MCF 10A (cell line): ENCODE results near the gene MEOX1. TPM values are rescaled to one million over a fixed set of nuclear protein-coding genes. Genes with fewer than 3 reads are reported as not detected.

ENCODE experiments used
- BruUV-seq: library from RNA; stranded (reverse); fragments of 400-500 nt; replicated peaks from 2 replicates; lab custom pipeline; 2021; lab: Mats Ljungman, UMichigan
- CTCF ChIA-PET: fragments of 300-600 bp; sonication (Branson Sonifier 250); formaldehyde crosslinking; extraction: SDS; loops from one replicate; lab custom pipeline; 2021; ENCODE audit warnings: antibody characterized with exemption, inconsistent platforms; lab: Yijun Ruan, JAX
- POLR2A ChIA-PET: fragments of 300-600, 350-650 bp; sonication (Branson Sonifier 250); formaldehyde crosslinking; extraction: SDS; loops from one replicate; lab custom pipeline; 2020; ENCODE audit warnings: antibody characterized with exemption, inconsistent platforms; lab: Yijun Ruan, JAX
- DNase-seq: peaks from one replicate; pipeline ENCODE4 v3.0.0-alpha.2; 2018; ENCODE audit not compliant: unreplicated experiment
- H3K27ac Mint-ChIP-seq: one replicate; pipeline ENCODE4 v1.8.0; 2022; ENCODE audit warnings: mild to moderate bottlenecking, low read depth, mixed read lengths; ENCODE audit not compliant: unreplicated experiment
- H3K27me3 Mint-ChIP-seq: one replicate; pipeline ENCODE4 v1.8.0; 2022; ENCODE audit warnings: mixed read lengths; ENCODE audit not compliant: insufficient read depth, unreplicated experiment
- H3K36me3 Mint-ChIP-seq: one replicate; pipeline ENCODE4 v1.8.0; 2022; ENCODE audit warnings: mild to moderate bottlenecking, moderate library complexity, mixed read lengths; ENCODE audit not compliant: insufficient read depth, unreplicated experiment
- H3K4me1 Mint-ChIP-seq: one replicate; pipeline ENCODE4 v1.8.0; 2022; ENCODE audit warnings: mixed read lengths; ENCODE audit not compliant: insufficient read depth, unreplicated experiment
- H3K4me3 Mint-ChIP-seq: one replicate; pipeline ENCODE4 v1.8.0; 2022; ENCODE audit warnings: mild to moderate bottlenecking, moderate library complexity, mixed read lengths; ENCODE audit not compliant: unreplicated experiment
- H3K9me3 Mint-ChIP-seq: one replicate; pipeline ENCODE4 v1.8.0; 2022; ENCODE audit warnings: mixed read lengths; ENCODE audit not compliant: unreplicated experiment
- CTCF ChIP-seq: fragments of 200-600 bp; IDR thresholded peaks from one replicate; pipeline ENCODE4 v1.8.0; 2022; ENCODE audit warnings: antibody characterized with exemption, mild to moderate bottlenecking; ENCODE audit not compliant: unreplicated experiment
- intact Hi-C: fragments of 100-400 bp; cut with micrococcal nuclease; formaldehyde crosslinking; loops from 2 replicates; pipeline ENCODE4 v1.14.1; 2022
- total RNA-seq: library from RNA; stranded (reverse); gene quantifications from 2 replicates; pipeline ENCODE4 v1.2.3, GENCODE V29; 2022

Gene MEOX1
- total RNA-seq, 1 experiment from 2014 or later: not detected

DNA sequence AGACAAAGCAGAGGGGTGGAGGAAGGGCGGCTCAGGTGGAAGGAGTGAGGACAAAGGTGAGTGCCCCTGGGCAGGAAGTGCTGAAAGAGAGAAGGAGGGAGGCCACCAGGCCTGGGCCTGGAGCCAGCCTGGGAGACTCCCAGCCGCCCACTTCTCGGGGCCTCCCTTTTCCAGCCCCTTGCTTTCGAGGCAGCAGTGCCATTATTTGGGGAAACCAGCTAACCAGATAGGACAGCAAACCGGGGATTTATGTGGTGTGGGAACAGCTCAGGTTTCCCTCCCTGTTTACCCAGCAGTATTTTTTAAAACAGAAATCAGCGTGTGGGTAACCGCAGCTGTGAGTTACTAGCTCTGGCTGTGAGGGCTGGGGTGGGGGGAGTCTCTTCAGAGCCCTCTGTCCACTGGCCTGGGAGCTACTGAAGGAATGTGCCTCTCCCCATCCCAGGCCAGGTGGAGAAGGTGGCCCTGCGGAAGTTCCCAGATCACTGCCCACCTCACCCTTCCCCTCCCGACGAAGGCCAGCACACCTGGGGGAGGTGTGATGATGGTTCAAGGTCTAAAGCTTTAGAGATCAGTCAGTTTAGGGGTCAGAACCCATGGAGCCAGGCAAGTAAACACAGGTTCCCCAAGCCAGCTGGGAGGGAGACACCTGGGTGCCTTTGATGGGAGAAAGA lies 8.4 kb upstream of the MEOX1 start:
- Mint-ChIP-seq H3K4me3 (no peak overlapping the region), H3K4me1 (peaks cover 5% of the 10 kb centered on the region), H3K27ac (no peak overlapping the region), H3K9me3 (no peaks in the 10 kb centered on the region), H3K36me3 (no peaks in the 10 kb centered on the region), H3K27me3 (no peaks in the 10 kb centered on the region)
- no peak for DNase-seq
- intact Hi-C loops: no loop called here
- ChIA-PET CTCF (interaction anchor here (0.6 to 1.4 kb wide), 5 partner anchors 13 to 1268 kb away, joined by 3 read pairs; no protein-coding TSS in a partner anchor), POLR2A (interaction anchor here (0.6 kb wide), 1 partner anchor 91 kb away, joined by 3 read pairs; no protein-coding TSS in a partner anchor)
- TF ChIP-seq CTCF: no peak
- no TSS peak for BruUV-seq

DNA sequence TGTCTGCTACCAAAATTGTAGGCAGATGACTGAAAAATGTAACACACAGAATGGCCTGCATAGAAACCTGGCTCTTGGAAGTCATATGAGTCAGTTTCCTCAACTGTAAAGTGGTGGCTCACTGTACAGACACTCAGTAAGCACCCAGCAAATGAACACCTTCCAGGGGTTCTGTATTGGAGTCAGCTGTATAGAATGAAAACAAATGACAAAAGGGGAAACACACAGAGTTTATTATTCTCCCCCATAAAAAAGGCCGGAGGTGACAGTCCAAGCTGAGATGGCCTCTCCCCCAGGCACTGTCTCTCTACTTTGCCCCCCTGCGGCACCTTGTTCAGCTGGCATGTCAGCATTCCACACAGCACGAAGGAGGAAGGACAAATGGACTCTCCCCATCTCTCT lies 6.2 kb upstream of the MEOX1 start:
- no peak for DNase-seq
- Mint-ChIP-seq H3K36me3 (no peaks in the 10 kb centered on the region), H3K4me3 (no peak overlapping the region), H3K27ac (no peak overlapping the region), H3K9me3 (no peaks in the 10 kb centered on the region), H3K27me3 (no peaks in the 10 kb centered on the region), H3K4me1 (peaks cover 5% of the 10 kb centered on the region)
- ChIA-PET CTCF (interaction anchor here (1.5 to 4.2 kb wide), 3 partner anchors 19 to 91 kb away, joined by 3 to 25 read pairs (median 5); no protein-coding TSS in a partner anchor), POLR2A (interaction anchor here (1.5 kb wide), 1 partner anchor 9 kb away, joined by 3 read pairs; no protein-coding TSS in a partner anchor)
- no peak for TF ChIP-seq CTCF
- intact Hi-C loops: no loop called here
- BruUV-seq: no TSS peak

DNA sequence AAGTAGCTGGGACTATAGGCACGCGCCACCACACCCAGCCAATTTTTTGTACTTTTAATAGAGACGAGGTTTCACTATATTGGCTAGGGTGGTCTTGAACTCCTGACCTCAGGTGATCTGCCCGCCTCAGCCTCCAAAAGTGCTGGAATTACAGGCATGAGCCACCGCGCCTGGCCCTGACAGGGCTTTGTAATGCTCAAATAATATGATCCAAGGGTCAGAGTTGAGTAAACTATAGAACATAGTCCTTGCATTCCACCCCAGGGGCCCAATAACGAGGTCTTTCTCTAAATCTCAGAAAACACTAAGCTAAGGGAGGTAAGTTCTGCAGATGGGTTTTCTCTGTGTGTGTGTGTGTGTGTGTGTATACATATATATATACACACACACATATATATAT lies 5.8 kb upstream of the MEOX1 start:
- no peak overlapping the region for H3K4me3 Mint-ChIP-seq
- intact Hi-C loops: no loop called here
- TF ChIP-seq CTCF: no peak
- no peaks in the 10 kb centered on the region for H3K9me3 Mint-ChIP-seq
- ChIA-PET POLR2A (interaction anchor here (1.5 kb wide), 1 partner anchor 9 kb away, joined by 3 read pairs; no protein-coding TSS in a partner anchor), CTCF (interaction anchor here (1.5 to 4.2 kb wide), 2 partner anchors 18 to 90 kb away, joined by 5 to 25 read pairs; no protein-coding TSS in a partner anchor)
- BruUV-seq: no TSS peak
- H3K4me1 Mint-ChIP-seq: peaks cover 5% of the 10 kb centered on the region
- no peaks in the 10 kb centered on the region for H3K36me3 Mint-ChIP-seq
- DNase-seq: no peak
- H3K27me3 Mint-ChIP-seq: no peaks in the 10 kb centered on the region
- H3K27ac Mint-ChIP-seq: no peak overlapping the region

DNA sequence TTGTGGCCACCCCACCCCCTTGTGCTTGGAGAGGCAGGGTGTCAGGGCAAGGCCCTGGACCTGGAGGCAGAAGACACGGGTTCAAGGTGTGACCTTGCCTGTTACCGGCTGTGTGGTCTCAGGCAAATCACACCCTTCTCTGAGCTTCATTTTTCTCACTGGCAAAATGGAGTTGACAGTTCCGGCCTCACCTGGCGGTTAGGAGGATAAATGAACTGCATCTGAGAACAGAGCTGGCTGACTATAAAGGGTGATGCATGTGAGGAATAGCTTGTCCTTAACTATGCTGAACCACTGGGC lies 4.2 kb upstream of the MEOX1 start:
- CTCF ChIA-PET: interaction anchor here (0.9 to 4.2 kb wide), 3 partner anchors 10 to 88 kb away, joined by 3 to 25 read pairs (median 8); no protein-coding TSS in a partner anchor
- POLR2A ChIA-PET: interaction anchor here (0.6 to 0.9 kb wide), 2 partner anchors 8 to 225 kb away, joined by 3 to 4 read pairs; no protein-coding TSS in a partner anchor
- no peaks in the 10 kb centered on the region for H3K27me3 Mint-ChIP-seq
- no peaks in the 10 kb centered on the region for H3K9me3 Mint-ChIP-seq
- no peak overlapping the region for H3K27ac Mint-ChIP-seq
- no peak for DNase-seq
- no peaks in the 10 kb centered on the region for H3K36me3 Mint-ChIP-seq
- intact Hi-C loops: no loop called here
- BruUV-seq: no TSS peak
- H3K4me3 Mint-ChIP-seq: no peak overlapping the region
- no peak for TF ChIP-seq CTCF
- H3K4me1 Mint-ChIP-seq: peaks cover 11% of the 10 kb centered on the region
